GM12891 (cell line): ENCODE measurements around the gene ZNF121.

Experiments used
- POLR2A ChIP-seq: IDR thresholded peaks from 2 replicates; pipeline ENCODE4 v1.6.1; 2011; ENCODE audit warnings: low read depth, low read length, control low read depth
- POLR2AphosphoS5 ChIP-seq: IDR thresholded peaks from 2 replicates; pipeline ENCODE4 v1.6.1; 2011; ENCODE audit warnings: low read depth, low read length, control low read depth
- TAF1 ChIP-seq: IDR thresholded peaks from 2 replicates; pipeline ENCODE4 v1.6.1; 2011; ENCODE audit warnings: low read depth, low read length, control low read depth

DNA sequence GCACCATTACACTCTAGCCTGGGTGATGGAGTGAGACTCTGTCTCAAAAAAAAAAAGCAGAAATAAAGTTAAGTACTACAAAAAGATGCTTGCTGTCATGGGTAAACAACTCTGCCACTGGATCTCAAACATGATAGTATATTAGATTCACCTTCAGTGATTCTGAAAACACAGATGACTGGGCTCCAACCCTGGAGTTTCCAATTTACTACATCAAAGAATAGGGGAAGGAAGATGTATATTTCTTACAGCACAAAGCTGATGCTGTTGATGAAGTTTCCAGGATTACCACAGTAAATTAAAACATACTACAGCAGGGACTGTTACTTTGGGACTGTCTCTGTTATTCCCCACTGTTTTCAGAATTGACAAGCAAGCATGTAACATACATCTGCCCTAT, 31.5 kb upstream of the ZNF121 start:
- TF ChIP-seq POLR2AphosphoS5 (no peak), POLR2A (no peak), TAF1 (no peak)
